Astrocyte (in vitro differentiated cells and primary cell): ENCODE measurements around the gene SLC39A5. TPM values are rescaled to one million over a fixed set of nuclear protein-coding genes. Genes with fewer than 3 reads are reported as not detected.

Experiments used
- DNase-seq: peaks from one replicate; pipeline ENCODE4 v3.0.0-alpha.2; 2010; ENCODE audit warnings: low read depth
- FAIRE-seq: peaks from 2 replicates; lab custom pipeline; 2011; peaks lifted over from hg19 to GRCh38; lab: Jason Lieb, UNC
- H2AFZ ChIP-seq: 2 replicates; pipeline ENCODE4 v1.6.0; 2012; ENCODE audit warnings: low read depth, low read length, inconsistent platforms
- H3K27ac ChIP-seq: 2 replicates; pipeline ENCODE4 v1.5.1; 2011; ENCODE audit warnings: low read depth, low read length, inconsistent platforms
- H3K27me3 ChIP-seq: 2 replicates; pipeline ENCODE4 v1.6.0; 2011; ENCODE audit warnings: low read length, inconsistent platforms; ENCODE audit not compliant: insufficient read depth
- H3K36me3 ChIP-seq: 2 replicates; pipeline ENCODE4 v1.5.1; 2011; ENCODE audit warnings: low read length, inconsistent platforms; ENCODE audit not compliant: insufficient read depth
- H3K4me1 ChIP-seq: 2 replicates; pipeline ENCODE4 v1.5.1; 2011; ENCODE audit warnings: low read length, inconsistent platforms; ENCODE audit not compliant: insufficient read depth
- H3K4me2 ChIP-seq: 2 replicates; pipeline ENCODE4 v1.6.0; 2012; ENCODE audit warnings: low read length, inconsistent platforms
- H3K4me3 ChIP-seq: 2 replicates; pipeline ENCODE4 v1.5.1; 2011; ENCODE audit warnings: low read depth, mild to moderate bottlenecking, low read length, inconsistent platforms; ENCODE audit not compliant: insufficient read depth
- H3K79me2 ChIP-seq: 2 replicates; pipeline ENCODE4 v1.6.0; 2012; ENCODE audit warnings: mild to moderate bottlenecking, low read length, inconsistent platforms; ENCODE audit not compliant: insufficient read depth
- H3K9ac ChIP-seq: 2 replicates; pipeline ENCODE4 v1.6.0; 2012; ENCODE audit warnings: mild to moderate bottlenecking, low read length, inconsistent platforms
- H3K9me3 ChIP-seq: 2 replicates; pipeline ENCODE4 v1.5.1; 2012; ENCODE audit warnings: low read depth, mild to moderate bottlenecking, low read length, inconsistent platforms; ENCODE audit not compliant: insufficient read depth
- H4K20me1 ChIP-seq: 2 replicates; pipeline ENCODE4 v1.6.0; 2012; ENCODE audit warnings: low read length, inconsistent platforms; ENCODE audit not compliant: insufficient read depth
- H3K27ac Mint-ChIP-seq: one replicate; pipeline ENCODE4 v1.8.0; 2021; ENCODE audit warnings: mild to moderate bottlenecking, mixed read lengths; ENCODE audit not compliant: unreplicated experiment
- H3K27me3 Mint-ChIP-seq: one replicate; pipeline ENCODE4 v1.8.0; 2021; ENCODE audit warnings: low read depth, mixed read lengths; ENCODE audit not compliant: unreplicated experiment
- H3K36me3 Mint-ChIP-seq: one replicate; pipeline ENCODE4 v1.8.0; 2021; ENCODE audit warnings: low read depth, mixed read lengths; ENCODE audit not compliant: unreplicated experiment
- H3K4me1 Mint-ChIP-seq: one replicate; pipeline ENCODE4 v1.8.0; 2021; ENCODE audit warnings: low read depth, mixed read lengths; ENCODE audit not compliant: unreplicated experiment
- H3K4me3 Mint-ChIP-seq: one replicate; pipeline ENCODE4 v1.8.0; 2021; ENCODE audit warnings: mild to moderate bottlenecking, moderate library complexity, mixed read lengths; ENCODE audit not compliant: unreplicated experiment
- H3K9me3 Mint-ChIP-seq: one replicate; pipeline ENCODE4 v1.8.0; 2021; ENCODE audit warnings: mild to moderate bottlenecking, mixed read lengths; ENCODE audit not compliant: unreplicated experiment
- EZH2 ChIP-seq: IDR thresholded peaks from 2 replicates; pipeline ENCODE4 v1.6.1; 2012; ENCODE audit warnings: mild to moderate bottlenecking, low read length, inconsistent platforms; ENCODE audit not compliant: insufficient read depth
- total RNA-seq: library from RNA; stranded (reverse); gene quantifications from 2 replicates; pipeline ENCODE4 v1.2.1, GENCODE V29; 2021
- TF ChIP-seq, protein P1 (sequence below): IDR thresholded peaks from 2 replicates; pipeline ENCODE4 v1.5.1; 2011; ENCODE audit warnings: low read depth, mild to moderate bottlenecking, inconsistent platforms, low read length, moderate library complexity; ENCODE audit not compliant: insufficient read depth

The SLC39A5 gene
- total RNA-seq, 1 donor from 2014 or later: 0.39 TPM

GRCh38 chr12:56241424-56242303 is 11.8 kb downstream of the SLC39A5 start:
- Histone ChIP-seq H2AFZ (no peak overlapping the region), H3K36me3 (peaks cover 21% of the 10 kb centered on the region), H3K4me2 (no peak overlapping the region), H3K4me1 (no peaks in the 10 kb centered on the region), H3K9me3 (no peaks in the 10 kb centered on the region), H3K27ac (no peak overlapping the region), H3K9ac (no peak overlapping the region), H3K27me3 (no peaks in the 10 kb centered on the region), H3K79me2 (peaks cover 4% of the 10 kb centered on the region), H4K20me1 (peaks cover 79% of the 10 kb centered on the region), H3K4me3 (no peak overlapping the region)
- H3K27me3 Mint-ChIP-seq: no peaks in the 10 kb centered on the region
- H3K27ac Mint-ChIP-seq: no peak overlapping the region
- no peaks in the 10 kb centered on the region for H3K9me3 Mint-ChIP-seq
- FAIRE-seq: no peak
- H3K36me3 Mint-ChIP-seq: peaks cover 20% of the 10 kb centered on the region
- TF ChIP-seq, protein P1, sequence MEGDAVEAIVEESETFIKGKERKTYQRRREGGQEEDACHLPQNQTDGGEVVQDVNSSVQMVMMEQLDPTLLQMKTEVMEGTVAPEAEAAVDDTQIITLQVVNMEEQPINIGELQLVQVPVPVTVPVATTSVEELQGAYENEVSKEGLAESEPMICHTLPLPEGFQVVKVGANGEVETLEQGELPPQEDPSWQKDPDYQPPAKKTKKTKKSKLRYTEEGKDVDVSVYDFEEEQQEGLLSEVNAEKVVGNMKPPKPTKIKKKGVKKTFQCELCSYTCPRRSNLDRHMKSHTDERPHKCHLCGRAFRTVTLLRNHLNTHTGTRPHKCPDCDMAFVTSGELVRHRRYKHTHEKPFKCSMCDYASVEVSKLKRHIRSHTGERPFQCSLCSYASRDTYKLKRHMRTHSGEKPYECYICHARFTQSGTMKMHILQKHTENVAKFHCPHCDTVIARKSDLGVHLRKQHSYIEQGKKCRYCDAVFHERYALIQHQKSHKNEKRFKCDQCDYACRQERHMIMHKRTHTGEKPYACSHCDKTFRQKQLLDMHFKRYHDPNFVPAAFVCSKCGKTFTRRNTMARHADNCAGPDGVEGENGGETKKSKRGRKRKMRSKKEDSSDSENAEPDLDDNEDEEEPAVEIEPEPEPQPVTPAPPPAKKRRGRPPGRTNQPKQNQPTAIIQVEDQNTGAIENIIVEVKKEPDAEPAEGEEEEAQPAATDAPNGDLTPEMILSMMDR: no peak
- no peak for TF ChIP-seq EZH2
- no peak for DNase-seq
- H3K4me3 Mint-ChIP-seq: no peak overlapping the region
- peaks cover 27% of the 10 kb centered on the region for H3K4me1 Mint-ChIP-seq

DNA sequence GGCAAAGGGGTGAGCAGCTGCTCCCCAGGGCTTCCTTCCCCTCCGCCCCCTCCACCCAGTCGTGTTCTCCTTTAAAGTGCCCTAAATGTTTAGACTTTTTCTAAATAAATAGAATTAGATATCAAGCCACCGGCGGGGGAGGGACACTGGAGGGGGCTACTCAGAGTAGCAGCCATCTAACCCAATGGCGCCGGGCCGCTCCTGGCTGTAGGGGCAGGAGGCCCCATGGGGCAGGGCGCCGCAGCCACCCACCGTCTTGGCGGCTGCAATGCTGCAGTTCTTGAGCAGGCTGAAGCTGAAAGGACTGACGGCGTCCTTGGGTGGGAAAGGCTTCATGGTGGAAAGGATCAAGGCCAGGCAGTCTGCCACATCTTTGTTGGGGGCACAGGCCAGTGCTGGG is 13.1 kb downstream of the SLC39A5 start:
- no peak for TF ChIP-seq EZH2
- TF ChIP-seq, protein P1: no peak
- no peaks in the 10 kb centered on the region for H3K9me3 ChIP-seq
- H3K27ac ChIP-seq: no peak overlapping the region
- no peak overlapping the region for H2AFZ ChIP-seq
- DNase-seq: no peak
- H3K79me2 ChIP-seq: peaks cover 4% of the 10 kb centered on the region
- peaks cover 28% of the 10 kb centered on the region for H3K36me3 ChIP-seq
- Mint-ChIP-seq H3K27ac (no peak overlapping the region), H3K36me3 (peaks cover 24% of the 10 kb centered on the region), H3K27me3 (no peaks in the 10 kb centered on the region), H3K4me1 (peaks cover 19% of the 10 kb centered on the region), H3K4me3 (no peak overlapping the region), H3K9me3 (no peaks in the 10 kb centered on the region)
- no peak overlapping the region for H3K4me2 ChIP-seq
- no peaks in the 10 kb centered on the region for H3K27me3 ChIP-seq
- no peak overlapping the region for H3K9ac ChIP-seq
- FAIRE-seq: no peak
- H3K4me3 ChIP-seq: no peak overlapping the region
- no peaks in the 10 kb centered on the region for H3K4me1 ChIP-seq
- peaks cover 78% of the 10 kb centered on the region for H4K20me1 ChIP-seq

DNA sequence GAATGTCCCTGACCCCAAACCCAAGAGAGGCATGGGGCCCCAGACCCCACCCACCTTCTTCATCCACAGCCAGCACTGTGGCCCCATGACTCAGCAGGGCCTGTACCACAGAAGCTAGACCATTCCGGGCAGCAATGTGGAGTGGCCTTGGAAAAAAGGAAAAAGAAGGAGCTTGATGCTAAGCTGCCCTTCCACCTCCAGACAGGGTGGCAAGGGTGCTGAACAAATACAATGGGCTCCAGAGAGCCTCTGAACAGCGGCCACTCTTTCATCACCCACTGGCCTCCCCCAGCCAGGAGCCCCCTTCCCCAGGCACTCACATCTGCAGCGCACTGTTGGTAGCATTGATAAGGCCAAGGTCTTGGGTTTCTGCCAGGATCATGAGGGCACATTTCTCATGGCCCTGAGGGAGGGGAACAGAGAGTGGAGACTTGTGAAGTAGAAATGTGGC is 13.9 kb downstream of the SLC39A5 start:
- no peaks in the 10 kb centered on the region for H3K4me1 ChIP-seq
- DNase-seq (no peak), FAIRE-seq (no peak)
- Mint-ChIP-seq H3K27ac (no peak overlapping the region), H3K4me3 (no peak overlapping the region), H3K27me3 (no peaks in the 10 kb centered on the region), H3K9me3 (no peaks in the 10 kb centered on the region), H3K36me3 (peaks cover 24% of the 10 kb centered on the region), H3K4me1 (peaks cover 16% of the 10 kb centered on the region)
- TF ChIP-seq EZH2: no peak
- no peak overlapping the region for H2AFZ ChIP-seq
- peaks cover 34% of the 10 kb centered on the region for H3K36me3 ChIP-seq
- H3K9me3 ChIP-seq: no peaks in the 10 kb centered on the region
- H4K20me1 ChIP-seq: peaks cover 79% of the 10 kb centered on the region
- H3K79me2 ChIP-seq: peaks cover 4% of the 10 kb centered on the region
- no peak overlapping the region for H3K27ac ChIP-seq
- H3K27me3 ChIP-seq: no peaks in the 10 kb centered on the region
- no peak overlapping the region for H3K4me2 ChIP-seq
- no peak overlapping the region for H3K4me3 ChIP-seq
- H3K9ac ChIP-seq: no peak overlapping the region
